ENCODE measurements around the gene PDCL3. TPM values are rescaled to one million over a fixed set of nuclear protein-coding genes. Genes with fewer than 3 reads are reported as not detected.

PDCL3 gene
- polyA plus RNA-seq, 1 of the 3 experiments (the other 2 are of a cell fraction) = 32.8 TPM

DNA sequence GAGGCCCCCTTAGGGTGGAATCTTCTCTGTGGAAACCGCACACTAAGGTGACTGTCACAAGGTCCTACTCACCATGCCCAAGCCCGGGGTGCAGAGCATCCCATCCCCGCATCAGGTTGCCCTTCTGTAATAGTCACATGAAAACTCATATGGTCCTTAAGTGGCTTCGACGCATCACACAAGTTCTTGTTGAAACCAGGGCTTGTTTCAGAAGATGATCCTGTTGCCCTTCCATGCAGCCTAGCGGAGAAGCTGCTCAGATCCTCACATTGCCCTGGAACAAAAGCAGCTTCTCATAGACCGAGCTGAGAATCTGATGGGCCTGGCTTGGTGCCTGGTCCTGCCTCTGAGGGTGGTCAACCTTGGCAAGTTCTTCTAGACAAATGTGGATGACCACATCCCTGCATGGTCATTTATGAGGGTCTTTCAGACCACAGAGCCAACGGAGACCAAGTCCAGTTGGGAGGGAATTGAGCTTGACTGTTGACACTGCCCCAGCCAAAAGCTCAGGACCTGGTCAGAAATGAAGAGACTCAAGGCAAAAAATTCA, 54.1 kb downstream of the PDCL3 start:
- no peak overlapping the region for H3K4me3 ChIP-seq (ENCODE audit: low read depth in 2 of 2, low read length in 1 of 2)
- no peaks in the 10 kb centered on the region for H3F3A ChIP-seq (replicated peaks; ENCODE audit: insufficient read depth)
- H3K4me1 ChIP-seq (ENCODE audit: control insufficient read depth in 1 of 2, insufficient read depth in 2 of 2, low read depth in 1 of 2, low read length in 1 of 2) = no peaks in the 10 kb centered on the region
- TF ChIP-seq MXI1 (IDR thresholded peaks at IDR 0.05; ENCODE audit: low read depth, low read length) (no peak), CHD2 (IDR thresholded peaks at IDR 0.05; ENCODE audit: low read length, partially characterized antibody) (no peak), GATA2 (CRISPR knock-in tag; IDR thresholded peaks at IDR 0.05) (no peak), ZBTB33 (IDR thresholded peaks at IDR 0.05; ENCODE audit: borderline replicate concordance, low read depth) (no peak), RXRA (IDR thresholded peaks at IDR 0.05; ENCODE audit: borderline replicate concordance, low read depth) (no peak), RAD21 (IDR thresholded peaks at IDR 0.05; ENCODE audit: low read length) (no peak)
- no peaks in the 10 kb centered on the region for H3K9me2 ChIP-seq
- no peaks in the 10 kb centered on the region for H3K36me3 ChIP-seq (replicated peaks in 1 of 2; ENCODE audit: control insufficient read depth in 1 of 2, insufficient read depth in 2 of 2, low read length in 1 of 2)
- ChIA-PET CTCF (interaction anchor here (0.9 to 9.0 kb wide), 3 partner anchors 9 to 572 kb away, joined by 3 to 56 read pairs (median 5); no protein-coding TSS in a partner anchor), POLR2A (no interaction called here)
- no peak overlapping the region for H2AFZ ChIP-seq (ENCODE audit: low read depth)
- H4K20me1 ChIP-seq (ENCODE audit: insufficient read depth) = no peaks in the 10 kb centered on the region
- H3K9ac ChIP-seq = no peak overlapping the region
- H3K4me2 ChIP-seq = no peak overlapping the region
- no peaks in the 10 kb centered on the region; the same call in 1 of the 2 replicates for H3K27me3 ChIP-seq (ENCODE audit: insufficient read depth)
- no peaks in the 10 kb centered on the region for H3K9me3 ChIP-seq
- no peak for DNase-seq
- no peak overlapping the region for H3K27ac ChIP-seq (ENCODE audit: low read depth in 2 of 2, low read length in 1 of 2)
- H3K79me2 ChIP-seq (ENCODE audit: insufficient read depth) = no peaks in the 10 kb centered on the region
- WGBS (ENCODE audit: low lambda C conversion rate) = 93% methylated on average over 5 of the region's 8 CpGs

- WGBS (ENCODE audit: low lambda C conversion rate) = 43% methylated on average over 6 of the region's 6 CpGs
- POLR2A ChIA-PET = no interaction called here
- H3F3A ChIP-seq (replicated peaks; ENCODE audit: insufficient read depth) = no peaks in the 10 kb centered on the region
Measured at GRCh38 chr2:100619951-100620350, 57.2 kb downstream of the PDCL3 start.

More at GRCh38 chr2:100619951-100620350, 57.2 kb downstream of the PDCL3 start:
- TF ChIP-seq, protein P1, sequence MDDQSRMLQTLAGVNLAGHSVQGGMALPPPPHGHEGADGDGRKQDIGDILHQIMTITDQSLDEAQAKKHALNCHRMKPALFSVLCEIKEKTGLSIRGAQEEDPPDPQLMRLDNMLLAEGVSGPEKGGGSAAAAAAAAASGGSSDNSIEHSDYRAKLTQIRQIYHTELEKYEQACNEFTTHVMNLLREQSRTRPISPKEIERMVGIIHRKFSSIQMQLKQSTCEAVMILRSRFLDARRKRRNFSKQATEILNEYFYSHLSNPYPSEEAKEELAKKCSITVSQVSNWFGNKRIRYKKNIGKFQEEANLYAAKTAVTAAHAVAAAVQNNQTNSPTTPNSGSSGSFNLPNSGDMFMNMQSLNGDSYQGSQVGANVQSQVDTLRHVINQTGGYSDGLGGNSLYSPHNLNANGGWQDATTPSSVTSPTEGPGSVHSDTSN (IDR thresholded peaks at IDR 0.05) = no peak
- TF ChIP-seq NFIC (IDR thresholded peaks at IDR 0.05; ENCODE audit: borderline replicate concordance) = no peak
- no peak for TF ChIP-seq FOXJ3 (CRISPR knock-in tag; IDR thresholded peaks at IDR 0.05)
- TF ChIP-seq RFX5 (IDR thresholded peaks at IDR 0.05; ENCODE audit: low read length) = no peak
- no peak for TF ChIP-seq RXRA (IDR thresholded peaks at IDR 0.05; ENCODE audit: borderline replicate concordance, low read depth)
- TF ChIP-seq TAF1 (IDR thresholded peaks at IDR 0.05; ENCODE audit: borderline replicate concordance, low read depth, low read length) = no peak
- no peak for TF ChIP-seq MEF2A (IDR thresholded peaks at IDR 0.05; ENCODE audit: borderline replicate concordance, low read depth)
- no peak for TF ChIP-seq JUND (IDR thresholded peaks at IDR 0.05)
- no peak for TF ChIP-seq RCOR1 (IDR thresholded peaks at IDR 0.05; ENCODE audit: low read length)
- no peak overlapping the region for H3K9ac ChIP-seq
- no peaks in the 10 kb centered on the region for H3K4me1 ChIP-seq (ENCODE audit: control insufficient read depth in 1 of 2, insufficient read depth in 2 of 2, low read depth in 1 of 2, low read length in 1 of 2)
- H3K27ac ChIP-seq (ENCODE audit: low read depth in 2 of 2, low read length in 1 of 2) = no peak overlapping the region
- no peaks in the 10 kb centered on the region for H3K9me2 ChIP-seq
- no peaks in the 10 kb centered on the region for H3K79me2 ChIP-seq (ENCODE audit: insufficient read depth)
- no peaks in the 10 kb centered on the region for H4K20me1 ChIP-seq (ENCODE audit: insufficient read depth)
- no peaks in the 10 kb centered on the region for H3K9me3 ChIP-seq
- DNase-seq = no peak
- H2AFZ ChIP-seq (ENCODE audit: low read depth) = no peak overlapping the region
- H3K4me3 ChIP-seq (ENCODE audit: low read depth in 2 of 2, low read length in 1 of 2) = no peak overlapping the region
- no peaks in the 10 kb centered on the region for H3K36me3 ChIP-seq (replicated peaks in 1 of 2; ENCODE audit: control insufficient read depth in 1 of 2, insufficient read depth in 2 of 2, low read length in 1 of 2)
- CTCF ChIA-PET = interaction anchor here (1.0 to 9.0 kb wide), 3 partner anchors 12 to 25 kb away, joined by 3 to 56 read pairs (median 4); no protein-coding TSS in a partner anchor
- H3K4me2 ChIP-seq = no peak overlapping the region
- no peaks in the 10 kb centered on the region; the same call in 1 of the 2 replicates for H3K27me3 ChIP-seq (ENCODE audit: insufficient read depth)

All from SK-N-SH (cell line).